GM18861 (cell line): ENCODE results near the gene DDX49.
"Not testable (repeated sequence)": the region's sequence is repeated elsewhere in the genome, so short reads cannot be mapped to it uniquely, and the experiment has no call there.

Source experiments
- ATAC-seq: cut with Tn5 transposase; IDR thresholded peaks from one replicate; pipeline ENCODE4 v1.9.1; 2021; ENCODE audit not compliant: unreplicated experiment

The DDX49 gene

GRCh38 chr19:18941628-18942354 lies 22.3 kb downstream of the DDX49 start:
- ATAC-seq, result no peak

DNA sequence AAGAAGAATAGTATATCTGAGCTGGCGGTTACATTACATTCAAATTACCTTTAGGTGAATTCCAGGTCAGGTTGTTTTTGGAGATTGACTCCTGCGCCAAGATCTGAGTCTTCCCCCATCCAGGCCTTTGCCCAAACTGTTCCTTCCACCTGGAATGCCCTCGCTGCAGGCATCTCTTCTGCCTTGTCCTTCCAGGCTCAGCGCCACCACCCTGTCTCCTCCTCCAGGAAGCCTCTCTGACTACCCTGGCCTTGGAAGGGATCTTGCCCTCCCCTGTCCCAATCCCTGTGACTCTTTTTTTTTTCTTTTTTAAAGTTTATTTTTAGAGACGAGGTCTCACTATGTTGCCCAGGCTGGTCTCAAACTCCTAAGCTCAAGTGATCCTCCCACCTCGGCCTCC lies 23.2 kb downstream of the DDX49 start:
- no peak for ATAC-seq

GRCh38 chr19:18943465-18943864 lies 23.9 kb downstream of the DDX49 start:
- ATAC-seq, result no peak

DNA sequence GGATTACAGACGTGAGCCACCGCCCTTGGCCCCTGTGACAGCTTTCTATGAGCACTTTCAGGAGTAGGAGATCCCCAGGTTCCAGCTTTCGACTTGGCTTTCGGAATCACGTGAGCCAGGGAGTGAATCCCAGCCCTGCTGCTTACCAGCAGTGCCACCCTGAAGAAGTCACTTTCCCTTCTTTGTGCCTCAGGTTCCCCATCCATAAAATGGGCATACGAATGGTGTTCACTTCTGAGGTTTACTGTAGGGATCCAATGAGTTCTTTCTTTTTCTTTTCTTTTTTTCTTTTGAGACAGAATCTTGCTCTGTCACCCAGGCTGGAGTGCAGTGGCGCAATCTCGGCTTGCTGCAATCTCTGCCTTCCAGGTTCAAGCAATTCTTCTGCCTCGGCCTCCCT lies 25.8 kb downstream of the DDX49 start:
- no peak for ATAC-seq

DNA sequence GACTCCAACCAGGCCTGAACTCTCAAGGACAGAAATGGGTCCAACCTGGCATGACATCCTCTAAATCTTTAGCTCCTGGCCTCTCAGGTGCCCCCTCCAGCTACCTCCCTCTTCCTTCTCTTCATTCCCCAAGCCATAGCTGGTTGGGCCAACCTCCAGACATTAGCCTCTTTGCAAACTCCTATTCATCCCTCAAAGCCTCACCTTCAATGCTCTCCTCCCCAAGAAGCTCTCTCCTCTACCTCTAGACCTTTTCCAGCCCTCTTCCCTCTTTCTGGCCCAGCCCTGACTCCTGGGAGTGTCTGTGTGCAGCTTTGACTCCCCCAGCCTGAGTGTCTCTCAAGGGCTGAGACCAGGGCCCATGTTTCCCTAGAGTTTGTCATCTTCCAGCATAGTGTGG lies 26.8 kb downstream of the DDX49 start:
- no peak for ATAC-seq

- no peak for ATAC-seq
These were observed 27.4 kb downstream of the DDX49 start for GRCh38 chr19:18946918-18947317.

DNA sequence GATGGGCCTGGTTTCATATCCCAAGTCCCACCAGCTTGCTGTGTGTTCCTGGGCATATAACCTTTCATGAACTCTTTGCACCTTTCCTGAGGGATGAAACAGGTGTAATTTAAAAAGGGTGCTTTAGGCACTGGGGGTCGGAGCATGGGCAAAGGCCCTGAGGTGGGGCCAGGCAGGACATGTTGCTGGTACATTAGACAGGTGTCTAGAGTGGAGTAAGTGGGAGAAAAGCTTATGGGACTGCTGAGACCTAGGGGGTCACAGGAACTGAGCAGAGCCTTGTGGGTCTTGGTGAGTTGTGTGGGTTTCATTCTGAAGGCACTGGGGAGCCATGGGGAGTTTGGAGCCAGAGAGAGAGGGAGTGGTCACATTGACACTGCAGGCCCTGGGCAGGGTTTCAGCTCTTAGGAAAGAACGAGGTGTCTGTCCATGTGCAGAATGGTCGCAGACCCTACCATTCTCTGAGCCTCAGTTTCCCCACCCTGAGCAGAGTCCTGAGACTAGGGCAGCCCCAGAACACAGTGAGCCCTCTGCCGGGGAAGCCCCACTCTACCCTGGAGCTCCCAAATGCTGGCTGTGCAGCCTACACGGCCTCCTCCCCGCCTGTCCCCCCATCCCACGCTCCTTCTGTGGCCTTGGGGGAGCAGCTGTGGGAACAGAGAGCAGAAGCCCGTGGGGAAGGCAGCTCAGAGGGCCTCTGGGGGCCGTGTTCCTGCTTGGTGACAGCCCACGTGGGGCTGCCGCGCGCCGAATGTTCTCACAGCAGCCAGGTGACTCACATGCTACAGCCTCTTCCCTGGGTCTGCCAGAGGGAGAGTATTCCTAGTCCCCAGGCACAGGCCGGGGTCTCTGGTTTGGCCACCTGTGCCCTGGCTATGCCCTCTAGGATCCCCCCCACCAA lies 28.8 kb downstream of the DDX49 start:
- no peak for ATAC-seq

DNA sequence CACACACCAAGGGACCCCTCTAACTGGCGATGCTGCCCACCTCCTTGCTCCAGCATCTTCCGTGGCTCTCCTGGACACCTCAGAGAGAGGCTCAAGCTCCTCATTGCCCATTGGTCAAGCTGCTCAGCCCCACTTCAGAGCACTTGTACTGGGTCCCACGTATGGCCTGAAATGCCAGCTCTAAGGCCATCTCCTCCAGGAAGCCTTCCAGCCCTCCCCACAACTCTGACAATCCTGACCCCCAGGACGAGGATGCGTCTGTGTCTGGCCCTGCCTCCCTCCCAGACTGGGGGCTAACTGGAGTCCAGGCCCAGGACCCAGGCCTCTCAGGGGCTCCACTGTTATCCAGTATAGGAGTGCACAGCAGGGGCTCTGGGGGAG lies 29.5 kb downstream of the DDX49 start:
- no peak for ATAC-seq

GRCh38 chr19:18949858-18950257 lies 30.3 kb downstream of the DDX49 start:
- ATAC-seq, result no peak

- ATAC-seq, result no peak
These were observed 32.3 kb downstream of the DDX49 start for GRCh38 chr19:18951721-18952281.

DNA sequence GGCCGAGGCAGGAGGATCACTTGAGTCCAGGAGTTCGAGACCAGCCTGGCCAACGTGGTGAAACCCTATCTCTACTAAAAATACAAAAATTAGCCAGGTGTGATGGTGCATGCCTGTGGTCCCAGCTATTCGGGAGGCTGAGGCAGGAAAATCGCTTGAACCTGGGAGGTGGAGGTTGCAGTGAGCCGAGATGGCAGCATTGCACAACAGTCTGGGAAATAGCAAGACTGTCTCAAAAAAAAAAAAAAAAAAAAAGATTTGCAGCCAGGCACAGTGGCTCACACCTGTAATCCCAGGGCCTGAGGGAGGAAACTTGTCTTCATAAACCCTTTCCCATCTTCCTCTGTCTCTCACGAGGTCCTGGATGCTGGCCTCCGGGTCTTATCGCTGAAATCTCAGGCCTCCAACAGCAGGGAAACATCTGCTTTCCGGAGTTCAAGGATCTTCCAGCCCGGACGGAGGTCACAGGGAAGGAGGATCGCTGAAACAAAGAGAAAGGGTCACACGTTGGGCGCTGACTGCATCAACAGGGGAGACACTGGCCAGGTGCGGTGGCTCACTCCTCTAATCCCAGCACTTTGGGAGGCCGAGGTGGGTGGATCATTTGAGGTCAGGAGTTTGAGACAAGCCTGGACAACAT lies 33.0 kb downstream of the DDX49 start:
- ATAC-seq, result not testable (repeated sequence)

- ATAC-seq, result no peak
These were observed 34.6 kb downstream of the DDX49 start for GRCh38 chr19:18954094-18954493.

GRCh38 chr19:18955042-18955441 lies 35.5 kb downstream of the DDX49 start:
- no peak for ATAC-seq

GRCh38 chr19:18960370-18960769 lies 40.9 kb downstream of the DDX49 start:
- no peak for ATAC-seq

DNA sequence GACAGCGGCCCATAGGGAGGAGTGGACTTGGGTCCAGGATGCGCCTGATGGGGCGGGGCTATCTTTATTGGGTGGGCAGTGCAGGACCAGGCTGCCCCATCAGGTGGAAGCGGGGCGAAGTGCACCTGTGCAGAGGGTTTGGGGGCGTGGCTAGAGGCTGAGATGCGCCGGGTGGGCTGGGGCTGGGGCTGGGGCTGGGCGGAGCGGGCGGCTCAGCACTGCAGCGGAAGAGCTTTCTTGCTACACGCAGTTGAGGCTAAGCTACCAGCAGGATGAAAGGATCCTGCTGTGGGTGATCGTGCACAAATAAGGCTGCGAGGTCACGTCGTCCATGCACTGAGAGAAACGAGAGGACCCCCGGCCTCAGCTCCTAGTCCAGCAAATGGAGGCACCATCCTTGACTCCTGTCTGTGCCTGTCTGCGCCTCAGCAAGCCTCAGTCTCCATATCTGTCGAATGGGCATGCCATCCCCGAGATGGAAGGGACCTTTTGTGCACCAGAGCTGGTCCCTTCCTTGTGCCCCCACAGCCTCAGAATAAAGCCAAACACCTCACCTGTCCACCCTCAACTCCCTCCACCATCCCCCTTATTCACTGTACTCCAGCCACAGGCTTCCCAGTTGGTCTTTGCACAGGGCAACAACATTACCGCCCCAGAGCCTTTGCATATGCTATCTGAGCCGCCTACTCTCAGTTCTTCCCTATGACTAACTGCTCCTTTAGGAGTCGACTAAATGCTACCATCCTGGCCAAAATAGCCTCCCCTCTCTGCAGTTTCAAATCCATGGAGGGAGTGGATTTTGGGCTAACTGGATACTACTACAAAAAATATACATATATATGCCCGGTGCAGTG lies 42.5 kb downstream of the DDX49 start:
- ATAC-seq, result no peak

- ATAC-seq, result no peak
These were observed 44.6 kb downstream of the DDX49 start for GRCh38 chr19:18964121-18964520.

DNA sequence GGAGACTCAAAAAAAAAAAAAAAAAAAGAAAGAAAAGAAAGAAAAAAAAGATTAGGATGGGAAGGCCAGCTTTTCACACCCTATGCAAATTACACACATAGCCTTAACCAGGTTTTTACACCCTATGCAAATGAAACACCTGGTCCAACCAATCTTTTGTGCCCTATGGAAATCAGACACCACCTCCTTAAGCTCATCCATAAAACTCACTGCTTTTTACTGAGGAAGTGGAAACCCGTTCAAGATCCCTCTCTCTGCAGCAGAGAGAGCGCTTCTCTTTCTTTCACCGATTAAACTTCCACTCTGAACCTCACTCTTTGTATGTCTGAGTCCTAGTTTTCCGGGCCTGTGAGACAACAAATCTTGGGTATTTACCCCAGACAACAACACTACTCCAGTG lies 46.8 kb downstream of the DDX49 start:
- ATAC-seq, result no peak

- ATAC-seq, result no peak
These were observed 48.0 kb downstream of the DDX49 start for GRCh38 chr19:18967358-18968146.

- ATAC-seq, result no peak
These were observed 50.6 kb downstream of the DDX49 start for GRCh38 chr19:18969931-18970659.
